Neural progenitor cell (in vitro differentiated cells): ENCODE results near the gene GET3. TPM values are rescaled to one million over a fixed set of nuclear protein-coding genes. Genes with fewer than 3 reads are reported as not detected.
"Not testable (repeated sequence)": the region's sequence is repeated elsewhere in the genome, so short reads cannot be mapped to it uniquely, and the experiment has no call there.

Experiments
- DNase-seq: peaks from one replicate; pipeline ENCODE4 v3.0.0-alpha.2; 2016; ENCODE audit warnings: low spot score
- H2AFZ ChIP-seq: fragments of 200-600 bp; sonication (generic); replicated peaks from 2 replicates; pipeline ENCODE4 v1.6.1; 2016; ENCODE audit warnings: antibody characterized with exemption
- H3F3A ChIP-seq: fragments of 200-600 bp; sonication (generic); 2 replicates; pipeline ENCODE4 v1.6.1; 2016; ENCODE audit warnings: antibody characterized with exemption, low read depth
- H3K27ac ChIP-seq: fragments of 200-600 bp; sonication (generic); 2 replicates; pipeline ENCODE4 v1.5.1; 2016; ENCODE audit warnings: mild to moderate bottlenecking
- H3K27me3 ChIP-seq: fragments of 200-600 bp; sonication (generic); 2 replicates; pipeline ENCODE4 v1.6.1; 2016; ENCODE audit warnings: mild to moderate bottlenecking, moderate library complexity
- H3K36me3 ChIP-seq: fragments of 200-600 bp; sonication (generic); 2 replicates; pipeline ENCODE4 v1.5.1; 2016
- H3K4me1 ChIP-seq: fragments of 200-600 bp; sonication (generic); 2 replicates; pipeline ENCODE4 v1.6.1; 2016; ENCODE audit warnings: mixed run types
- H3K4me2 ChIP-seq: fragments of 200-600 bp; sonication (generic); 2 replicates; pipeline ENCODE4 v1.6.1; 2016
- H3K4me3 ChIP-seq: fragments of 200-600 bp; sonication (generic); 2 replicates; pipeline ENCODE4 v1.5.1; 2016
- H3K79me2 ChIP-seq: fragments of 200-600 bp; sonication (generic); 2 replicates; pipeline ENCODE4 v1.6.1; 2016; ENCODE audit warnings: low read depth
- H3K9ac ChIP-seq: fragments of 200-600 bp; sonication (generic); 2 replicates; pipeline ENCODE4 v1.6.1; 2016
- H3K9me3 ChIP-seq: fragments of 200-600 bp; sonication (generic); 2 replicates; pipeline ENCODE4 v1.5.1; 2016; ENCODE audit warnings: low read depth
- H4K20me1 ChIP-seq: fragments of 200-600 bp; sonication (generic); 2 replicates; pipeline ENCODE4 v1.6.1; 2016; ENCODE audit warnings: low read depth
- H3K27ac Mint-ChIP-seq: 3 replicates; pipeline ENCODE4 v1.8.0; 2021; ENCODE audit warnings: mixed read lengths
- H3K27me3 Mint-ChIP-seq: 2 replicates; pipeline ENCODE4 v1.8.0; 2022; ENCODE audit warnings: low read depth, mild to moderate bottlenecking, inconsistent platforms, moderate library complexity, mixed read lengths; ENCODE audit not compliant: insufficient read depth
- H3K36me3 Mint-ChIP-seq: 3 replicates; pipeline ENCODE4 v1.8.0; 2021; ENCODE audit warnings: mixed read lengths
- H3K4me1 Mint-ChIP-seq: 3 replicates; pipeline ENCODE4 v1.8.0; 2021; ENCODE audit warnings: mixed read lengths
- H3K4me3 Mint-ChIP-seq: 3 replicates; pipeline ENCODE4 v1.8.0; 2021; ENCODE audit warnings: mild to moderate bottlenecking, moderate library complexity, mixed read lengths
- H3K9me3 Mint-ChIP-seq: 3 replicates; pipeline ENCODE4 v1.8.0; 2020; ENCODE audit warnings: mixed read lengths
- CTCF ChIP-seq: fragments of 200-600 bp; sonication (generic); IDR thresholded peaks from 2 replicates; pipeline ENCODE4 v1.5.1; 2017; ENCODE audit warnings: antibody characterized with exemption, mild to moderate bottlenecking
- EZH2 ChIP-seq: fragments of 200-600 bp; sonication (generic); IDR thresholded peaks from 2 replicates; pipeline ENCODE4 v1.6.1; 2017; ENCODE audit warnings: antibody characterized with exemption, mild to moderate bottlenecking, moderate library complexity
- EZH2phosphoT487 ChIP-seq: fragments of 200-600 bp; sonication (generic); IDR thresholded peaks from 2 replicates; pipeline ENCODE4 v1.6.1; 2017; ENCODE audit warnings: antibody characterized with exemption
- microRNA-seq: library from miRNA; unstranded; fragments of <30 nt; microRNA quantifications from one replicate; pipeline ENCODE4, GENCODE V29; 2016
- small RNA-seq: library from RNA; depleted of rRNA; stranded (forward); fragments of <200 nt; gene quantifications from one replicate; pipeline ENCODE3, GENCODE V24; 2015
- total RNA-seq: library from RNA; depleted of rRNA; stranded (reverse); fragments of >200 nt; gene quantifications from 2 replicates; pipeline ENCODE4 v1.2.3, GENCODE V29; 2015; ENCODE audit warnings: low replicate concordance

The GET3 gene
- total RNA-seq, 1 donor from 2014 or later, result 62.9 TPM

GRCh38 chr19:12796146-12797071 lies 59.1 kb downstream of the GET3 start:
- no peak overlapping the region for H3K9ac ChIP-seq
- H3F3A ChIP-seq, result peaks cover 66% of the 10 kb centered on the region
- H3K4me3 ChIP-seq, result no peak overlapping the region
- H3K4me2 ChIP-seq, result no peak overlapping the region
- no peak overlapping the region for H3K27ac ChIP-seq
- H3K36me3 Mint-ChIP-seq, result peaks cover 7% of the 10 kb centered on the region
- peak overlapping the region; percentile 80 for H3K27ac Mint-ChIP-seq
- peaks cover 27% of the 10 kb centered on the region for H3K27me3 ChIP-seq
- peaks cover 22% of the 10 kb centered on the region for H4K20me1 ChIP-seq
- no peaks in the 10 kb centered on the region for H3K9me3 Mint-ChIP-seq
- TF ChIP-seq EZH2phosphoT487 (no peak), EZH2 (no peak), CTCF (peak; percentile 90)
- H3K9me3 ChIP-seq, result no peaks in the 10 kb centered on the region
- no peaks in the 10 kb centered on the region for H3K36me3 ChIP-seq
- peak; percentile 93 for DNase-seq
- H3K4me1 Mint-ChIP-seq, result peaks cover 23% of the 10 kb centered on the region
- no peak overlapping the region for H2AFZ ChIP-seq
- peaks cover 4% of the 10 kb centered on the region for H3K27me3 Mint-ChIP-seq
- H3K4me1 ChIP-seq, result peaks cover 20% of the 10 kb centered on the region
- H3K79me2 ChIP-seq, result peaks cover 23% of the 10 kb centered on the region
- H3K4me3 Mint-ChIP-seq, result peak overlapping the region; percentile 75

GRCh38 chr19:12797141-12797587 lies 59.9 kb downstream of the GET3 start:
- H3K27me3 Mint-ChIP-seq, result peaks cover 4% of the 10 kb centered on the region
- peaks cover 23% of the 10 kb centered on the region for H3K4me1 Mint-ChIP-seq
- Histone ChIP-seq H4K20me1 (peaks cover 22% of the 10 kb centered on the region), H3K4me2 (no peak overlapping the region), H3K4me3 (no peak overlapping the region), H2AFZ (no peak overlapping the region), H3K36me3 (no peaks in the 10 kb centered on the region), H3K9me3 (no peaks in the 10 kb centered on the region), H3K27ac (no peak overlapping the region), H3K4me1 (peaks cover 17% of the 10 kb centered on the region), H3K9ac (no peak overlapping the region), H3K27me3 (peaks cover 19% of the 10 kb centered on the region), H3K79me2 (peaks cover 25% of the 10 kb centered on the region), H3F3A (peaks cover 60% of the 10 kb centered on the region)
- no peak overlapping the region for H3K27ac Mint-ChIP-seq
- H3K9me3 Mint-ChIP-seq, result no peaks in the 10 kb centered on the region
- peaks cover 7% of the 10 kb centered on the region for H3K36me3 Mint-ChIP-seq
- H3K4me3 Mint-ChIP-seq, result peak overlapping the region; percentile 75
- TF ChIP-seq EZH2 (no peak), EZH2phosphoT487 (no peak), CTCF (no peak)
- DNase-seq, result no peak

- not testable (repeated sequence) for H3K4me3 ChIP-seq, H3K27ac ChIP-seq, H3K9me3 Mint-ChIP-seq, H3K36me3 Mint-ChIP-seq, H3K27me3 Mint-ChIP-seq, H3K36me3 ChIP-seq, H3K9ac ChIP-seq, H3K9me3 ChIP-seq, H3K4me2 ChIP-seq, DNase-seq, H3K27ac Mint-ChIP-seq, H2AFZ ChIP-seq, H3K4me3 Mint-ChIP-seq
- Histone ChIP-seq H4K20me1 (peaks cover 22% of the 10 kb centered on the region), H3F3A (peaks cover 60% of the 10 kb centered on the region), H3K4me1 (peaks cover 17% of the 10 kb centered on the region), H3K27me3 (peaks cover 19% of the 10 kb centered on the region), H3K79me2 (peaks cover 25% of the 10 kb centered on the region)
- peaks cover 28% of the 10 kb centered on the region for H3K4me1 Mint-ChIP-seq
Observed at GRCh38 chr19:12797607-12798006, 60.3 kb downstream of the GET3 start.

Small RNAs within 50 kb of the gene (microRNA-seq; reads per million reads assigned to microRNA genes)
- gene MIR5684, result not detected

Small RNAs within 50 kb of the gene (small RNA-seq; reads per million reads assigned to genes)
- gene MIR5684 (not detected), gene SNORD41 (928 reads per million, percentile 99 among the genes with 10 or more reads in this experiment)

Other genes with a start within 250 kb of the GET3 start
- gene ZNF564, start 186.0 kb upstream of the GET3 start, total RNA-seq, result 13.9 and 15.0 TPM in 2 replicates
- gene ZNF490, start 126.7 kb upstream of the GET3 start, total RNA-seq, result 6.8 and 16.7 TPM in 2 replicates
- 27.1 and 60.7 TPM in 2 replicates for gene ZNF791, start 126.6 kb upstream of the GET3 start, total RNA-seq
- gene MAN2B1, start 70.8 kb upstream of the GET3 start, total RNA-seq, result 35.8 and 73.6 TPM in 2 replicates
- gene WDR83, start 70.7 kb upstream of the GET3 start, total RNA-seq, result 11.0 and 15.9 TPM in 2 replicates
- gene DHPS, start 55.6 kb upstream of the GET3 start, total RNA-seq, result 78.3 and 108 TPM in 2 replicates
- not detected in 2 replicates for gene GNG14, start 49.5 kb upstream of the GET3 start, total RNA-seq
- gene FBXW9, start 40.9 kb upstream of the GET3 start, total RNA-seq, result 4.0 and 21.4 TPM in 2 replicates
- 58.1 and 87.4 TPM in 2 replicates for gene TNPO2, start 13.6 kb upstream of the GET3 start, total RNA-seq
- gene TRIR, start 2.8 kb upstream of the GET3 start, total RNA-seq, result 105 and 194 TPM in 2 replicates
- gene BEST2, start 14.3 kb downstream of the GET3 start, total RNA-seq, result not detected in 2 replicates
- gene HOOK2, start 38.1 kb downstream of the GET3 start, total RNA-seq, result 14.3 and 25.1 TPM in 2 replicates
- 1.5 and 12.6 TPM in 2 replicates for gene JUNB, start 54.0 kb downstream of the GET3 start, total RNA-seq
- 463 and 727 TPM in 2 replicates for gene PRDX2, start 64.3 kb downstream of the GET3 start, total RNA-seq
- gene THSD8, start 64.6 kb downstream of the GET3 start, total RNA-seq, result not detected in 2 replicates
- 60.3 and 61.3 TPM in 2 replicates for gene RNASEH2A, start 69.1 kb downstream of the GET3 start, total RNA-seq
- 0.19 TPM in 1 of 2 replicates, not detected in the other for gene RTBDN, start 97.1 kb downstream of the GET3 start, total RNA-seq
- gene MAST1, start 101.0 kb downstream of the GET3 start, total RNA-seq, result 8.3 and 13.3 TPM in 2 replicates
- gene DNASE2, start 144.0 kb downstream of the GET3 start, total RNA-seq, result 8.7 and 16.5 TPM in 2 replicates
- 0.43 and 0.64 TPM in 2 replicates for gene KLF1, start 149.7 kb downstream of the GET3 start, total RNA-seq
- gene GCDH, start 153.7 kb downstream of the GET3 start, total RNA-seq, result 39.5 and 75.0 TPM in 2 replicates
- gene SYCE2, start 181.8 kb downstream of the GET3 start, total RNA-seq, result 1.8 and 6.4 TPM in 2 replicates
- 21.4 and 51.6 TPM in 2 replicates for gene FARSA, start 196.2 kb downstream of the GET3 start, total RNA-seq
- gene CALR, start 201.1 kb downstream of the GET3 start, total RNA-seq, result 437 and 569 TPM in 2 replicates
- gene RAD23A, start 208.4 kb downstream of the GET3 start, total RNA-seq, result 37.7 and 54.9 TPM in 2 replicates
- 17.1 and 42.2 TPM in 2 replicates for gene GADD45GIP1, start 219.7 kb downstream of the GET3 start, total RNA-seq
- gene DAND5, start 232.1 kb downstream of the GET3 start, total RNA-seq, result 0.06 and 0.07 TPM in 2 replicates